ENCODE measurements around the gene DGCR6L.
"Not testable (repeated sequence)": the region's sequence is repeated elsewhere in the genome, so short reads cannot be mapped to it uniquely, and the experiment has no call there.

Gene DGCR6L

DNA sequence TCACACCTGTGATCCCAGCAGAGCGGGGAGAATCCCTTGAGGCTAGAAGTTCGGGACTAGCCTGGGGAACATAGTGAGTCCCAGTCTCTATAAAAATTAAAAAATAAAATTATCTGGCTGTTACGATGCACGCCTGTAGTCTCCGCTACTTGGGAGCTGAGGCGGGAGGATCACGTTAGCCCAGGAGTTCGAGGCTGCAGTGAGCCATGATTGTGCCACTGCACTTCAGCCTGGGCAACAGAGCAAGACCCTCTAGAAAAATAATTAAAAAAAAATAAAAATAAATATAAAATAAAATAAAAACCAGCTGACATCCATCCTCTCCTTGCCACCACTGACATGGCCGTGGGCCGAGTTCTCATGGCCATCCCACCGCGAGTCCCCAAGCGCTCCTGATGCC, 44.0 kb downstream of the DGCR6L start:
- no peak for DNase-seq (ENCODE audit: low read depth)

DNA sequence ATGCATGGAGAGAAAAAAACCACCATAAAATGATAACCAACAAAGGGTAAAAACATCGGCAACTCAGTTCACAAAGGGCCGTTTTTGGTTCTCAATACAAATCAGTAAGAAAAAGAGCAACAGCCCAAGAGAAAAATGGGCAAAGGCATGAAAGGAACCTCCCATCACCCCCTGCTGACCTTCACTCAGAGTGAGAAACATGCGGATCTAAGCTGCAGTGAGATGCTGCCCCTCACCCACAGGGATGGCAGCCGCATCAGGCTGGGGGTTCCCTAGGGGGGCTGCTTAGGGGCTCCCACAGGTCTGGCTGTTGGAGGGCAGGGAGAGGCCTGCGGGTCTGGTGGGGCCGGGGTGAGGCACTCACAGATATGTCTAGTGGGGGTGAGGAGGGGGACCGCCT, 44.5 kb downstream of the DGCR6L start:
- DNase-seq (ENCODE audit: low read depth) = not testable (repeated sequence)

DNA sequence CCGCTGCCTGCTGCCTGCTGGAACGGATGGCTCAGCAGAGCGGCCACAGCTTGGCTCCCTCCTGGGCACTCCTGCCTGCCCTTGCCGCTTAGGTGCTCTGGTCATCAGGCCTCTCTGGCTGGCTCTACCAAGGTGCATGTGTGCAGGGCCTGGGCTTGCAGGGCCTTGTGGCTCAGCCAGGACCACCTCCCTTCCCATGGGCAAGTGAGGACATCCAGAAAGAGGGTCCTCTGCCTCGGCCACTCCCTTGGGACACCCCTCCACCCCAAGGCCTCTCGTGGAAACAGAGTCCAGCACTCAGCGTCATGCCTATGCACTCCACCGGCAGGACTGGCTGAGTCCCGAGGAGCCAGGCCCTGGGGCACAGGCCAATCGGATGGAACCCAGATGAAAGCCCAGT, 45.5 kb downstream of the DGCR6L start:
- DNase-seq (ENCODE audit: low read depth) = not testable (repeated sequence)

DNA sequence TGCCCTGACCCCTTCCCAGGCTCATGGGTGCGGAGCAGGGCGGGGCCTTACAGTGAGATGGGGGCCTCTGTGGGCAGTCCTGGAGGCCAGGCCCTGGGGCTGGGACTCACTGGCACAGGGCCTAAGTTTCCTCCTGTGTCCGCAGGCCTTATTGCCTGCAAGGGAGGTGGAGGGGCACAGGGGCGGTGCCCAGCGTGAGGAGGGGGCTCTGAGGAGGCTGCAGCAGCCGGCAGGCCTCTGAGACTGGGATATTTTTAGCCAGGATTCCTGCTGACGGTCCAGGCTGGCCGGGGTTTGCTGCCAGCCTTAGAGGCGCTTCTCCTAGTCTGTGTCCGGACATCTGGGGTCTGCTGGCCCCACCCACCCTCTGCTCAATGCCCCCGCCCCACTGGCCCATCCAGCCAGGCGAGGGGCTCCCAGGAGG, 46.1 kb downstream of the DGCR6L start:
- no peak for DNase-seq (ENCODE audit: low read depth)

DNA sequence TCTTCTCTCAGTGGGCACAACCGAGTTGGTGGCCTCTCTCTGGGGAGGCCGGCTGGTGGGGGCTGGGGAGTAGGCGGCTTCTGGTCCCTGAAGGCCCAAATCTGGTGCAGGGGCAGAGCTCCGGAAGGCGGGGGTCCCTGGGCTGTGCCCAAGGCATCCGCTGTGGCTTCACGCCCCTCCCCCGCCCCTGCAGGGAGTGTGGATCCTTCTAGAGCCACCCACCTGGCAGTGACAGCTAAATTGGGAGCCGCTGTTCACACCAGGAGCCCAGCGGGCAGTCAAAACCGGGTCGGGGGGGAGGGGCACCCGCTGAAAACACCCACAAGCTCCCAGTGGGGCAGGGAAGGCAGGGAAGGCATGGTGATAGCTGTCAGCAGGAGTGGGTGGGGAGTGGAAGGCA, 47.2 kb downstream of the DGCR6L start:
- DNase-seq (ENCODE audit: low read depth) = no peak

DNA sequence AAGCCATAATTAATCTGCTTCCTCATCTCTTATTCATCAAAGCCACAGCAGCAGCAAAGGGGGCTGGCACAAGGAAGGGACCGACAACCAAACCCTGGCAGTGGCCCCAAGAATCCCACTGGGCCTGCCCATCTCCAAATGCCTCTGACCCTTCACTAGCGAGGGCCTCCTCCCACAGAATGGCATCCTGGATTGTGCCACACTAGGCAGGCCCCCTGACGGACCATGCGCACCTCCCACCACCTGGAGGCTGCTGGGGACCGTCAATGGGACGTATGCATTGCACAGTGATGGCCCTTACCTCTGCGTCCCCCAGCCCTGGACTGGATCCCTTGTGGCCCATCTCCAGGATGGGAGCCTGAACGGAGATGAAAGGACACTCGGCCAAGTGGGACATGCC, 47.7 kb downstream of the DGCR6L start:
- DNase-seq (ENCODE audit: low read depth) = no peak

DNA sequence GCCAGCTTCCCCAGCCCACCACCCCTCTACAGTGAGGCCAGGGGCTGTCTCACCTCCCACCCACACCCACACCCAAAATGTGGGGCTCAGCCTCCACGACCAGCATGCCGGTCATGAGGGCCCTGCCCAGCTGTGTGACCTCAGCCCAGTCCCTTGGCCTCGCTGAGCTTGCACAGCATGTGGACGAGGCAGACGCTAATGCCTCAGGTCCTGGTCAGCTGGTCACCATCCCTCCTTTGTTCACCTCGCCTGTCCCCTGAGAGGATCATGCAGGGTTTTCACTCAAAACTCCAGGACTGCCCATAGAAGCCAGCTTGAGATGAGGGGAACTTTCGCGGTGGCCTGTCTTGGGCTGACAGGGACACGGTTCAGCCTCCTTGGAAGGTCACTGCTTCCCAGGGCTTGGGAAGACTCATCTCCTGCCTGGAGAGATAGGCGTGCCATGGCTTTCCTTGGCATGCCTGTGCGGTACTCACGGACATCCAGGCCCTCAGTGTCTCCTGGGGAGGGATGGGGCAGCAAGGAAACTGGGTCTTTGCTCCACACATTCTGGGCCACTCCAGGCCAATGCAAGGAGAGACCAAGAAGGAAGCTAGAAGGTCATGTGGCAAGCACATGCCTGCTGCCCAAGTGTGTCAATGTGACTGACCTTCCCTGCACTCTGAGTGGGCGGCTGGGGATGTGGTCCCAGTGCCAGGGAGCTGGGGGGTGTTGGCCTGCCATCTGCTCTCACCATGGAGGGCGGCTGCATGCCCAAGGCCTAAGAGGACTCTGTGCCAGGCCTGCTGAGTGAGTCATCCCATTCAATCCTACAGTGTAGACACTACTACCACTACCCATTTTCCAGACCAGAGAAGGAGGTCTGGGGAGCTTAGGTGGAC, 48.5 kb downstream of the DGCR6L start:
- DNase-seq (ENCODE audit: low read depth) = no peak

DNA sequence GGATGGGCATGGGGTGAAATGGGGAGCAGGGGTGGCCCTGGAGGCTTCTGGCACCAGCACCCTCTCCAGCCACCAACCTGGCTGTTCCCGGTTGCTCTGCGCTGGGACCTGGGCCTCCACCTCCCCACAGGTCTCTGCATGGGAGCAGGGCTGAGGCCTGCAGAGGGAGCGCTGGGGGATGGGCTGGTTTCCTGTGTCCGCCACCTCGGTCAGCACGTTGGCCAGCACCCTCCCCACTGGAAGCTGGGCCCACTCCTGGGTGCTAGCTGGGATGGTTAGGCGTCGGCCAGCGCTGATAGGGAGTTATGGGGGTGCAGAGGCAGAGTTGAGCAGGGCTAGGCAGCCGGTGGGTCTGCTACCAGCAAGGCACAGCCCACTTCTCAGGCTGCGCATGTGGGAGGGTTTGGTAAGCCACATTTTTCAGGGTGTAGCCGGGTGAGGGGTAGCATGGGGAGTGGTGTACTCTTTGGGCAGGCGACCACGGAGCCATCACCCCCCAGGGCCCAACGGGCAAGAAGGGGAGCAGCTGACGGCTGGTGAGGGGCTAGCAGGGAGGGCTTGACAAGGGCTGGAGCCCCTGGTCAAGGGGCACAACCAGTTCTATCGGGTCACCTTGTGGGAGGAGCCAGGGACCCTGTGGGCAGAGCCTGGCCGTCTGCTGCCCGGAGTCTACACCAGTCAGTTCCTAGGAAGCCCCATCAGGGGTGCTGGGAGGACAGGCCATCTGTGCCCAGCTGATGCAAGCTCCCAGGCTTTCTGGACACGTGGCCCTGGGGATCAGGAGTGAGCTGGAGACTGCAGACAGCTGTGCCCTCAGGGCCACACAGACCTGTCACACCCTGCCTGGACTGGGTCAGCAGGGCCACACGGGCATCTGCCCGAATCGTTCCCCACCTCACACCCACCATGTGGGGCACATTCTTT, 49.4 kb downstream of the DGCR6L start:
- DNase-seq (ENCODE audit: low read depth) = not testable (repeated sequence)

DNA sequence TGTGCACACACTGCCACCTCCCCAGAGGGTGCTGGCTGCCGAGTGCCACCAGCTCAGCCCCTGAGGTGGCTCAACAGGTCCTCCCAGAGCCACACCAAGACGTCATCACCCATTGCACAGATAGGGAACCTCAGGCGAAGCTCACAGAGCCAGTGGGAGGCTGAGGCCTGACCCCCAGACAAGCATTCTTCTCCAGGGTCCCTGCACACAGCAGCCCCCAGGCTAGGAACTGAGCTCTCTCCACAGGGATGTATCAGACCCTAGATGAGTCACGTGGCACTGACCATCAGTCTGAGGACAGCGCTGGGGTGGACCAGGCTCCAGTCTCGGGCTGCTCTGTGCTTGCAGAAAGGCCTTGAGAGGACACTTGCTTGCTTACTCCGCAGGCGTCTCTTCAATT, 50.2 kb downstream of the DGCR6L start:
- not testable (repeated sequence) for DNase-seq (ENCODE audit: low read depth)

DNA sequence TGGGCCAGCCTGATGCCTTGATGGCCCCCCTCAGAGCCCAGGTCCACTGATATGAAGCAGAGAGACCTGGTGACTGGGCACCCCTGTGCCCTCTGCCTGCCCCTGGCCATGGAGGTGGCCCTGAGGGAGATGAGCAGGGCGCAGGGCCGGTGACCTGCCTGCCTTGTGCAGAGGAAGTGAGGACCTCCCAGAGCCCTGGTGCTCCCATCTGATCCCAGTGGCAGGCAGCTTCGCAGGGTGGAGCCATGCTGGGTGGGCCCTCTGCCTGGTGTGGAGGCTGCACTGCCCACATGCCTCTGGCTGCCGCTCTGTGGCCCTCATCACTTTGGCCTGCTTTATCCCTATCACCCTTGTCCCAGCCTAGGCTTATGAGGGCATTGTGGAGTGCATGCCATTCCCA, 50.7 kb downstream of the DGCR6L start:
- DNase-seq (ENCODE audit: low read depth) = not testable (repeated sequence)

DNA sequence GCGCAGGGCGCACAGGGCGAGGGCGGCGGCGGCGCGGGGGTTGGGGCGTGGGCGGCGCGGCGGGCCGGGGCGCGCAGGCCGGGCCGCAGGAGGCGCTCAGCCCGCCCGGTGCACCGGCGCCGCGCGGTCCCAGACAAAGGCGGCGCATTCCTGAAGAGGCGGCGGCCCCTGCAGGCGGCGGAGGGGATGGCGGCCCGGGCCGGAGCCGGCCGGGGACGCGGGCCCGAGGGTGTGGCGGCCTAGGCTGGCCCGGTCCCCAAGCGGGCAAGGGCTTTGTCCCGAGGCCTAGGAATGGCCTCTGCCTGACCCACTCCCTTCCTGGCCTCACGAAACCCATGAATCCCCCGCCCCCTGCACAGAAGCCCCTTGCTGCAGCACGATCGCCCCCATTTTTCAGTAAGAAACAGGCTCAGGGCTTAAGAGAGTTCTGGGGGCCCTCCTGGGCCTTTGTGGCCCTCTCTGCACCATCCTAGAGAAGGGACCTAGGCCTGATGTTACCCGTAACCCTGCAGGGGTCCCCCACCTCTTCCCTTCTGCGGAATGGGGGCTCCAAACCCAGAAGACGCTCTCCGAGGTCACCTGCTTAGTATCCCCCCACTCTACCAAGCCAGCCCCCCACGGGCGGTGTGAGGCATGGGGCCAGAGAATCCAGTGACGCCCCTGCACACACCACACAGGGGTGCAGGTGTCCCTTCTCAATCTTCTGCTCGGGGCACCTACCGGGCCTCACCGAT, 51.4 kb downstream of the DGCR6L start, which contains the start of gene RTN4R:
TSS of gene RTN4R (minus strand) at position 40 of the 734 bp plus-strand sequence. CDS start 226 bp downstream, outside the sequence.
- DNase-seq (ENCODE audit: low read depth) = no peak

DNA sequence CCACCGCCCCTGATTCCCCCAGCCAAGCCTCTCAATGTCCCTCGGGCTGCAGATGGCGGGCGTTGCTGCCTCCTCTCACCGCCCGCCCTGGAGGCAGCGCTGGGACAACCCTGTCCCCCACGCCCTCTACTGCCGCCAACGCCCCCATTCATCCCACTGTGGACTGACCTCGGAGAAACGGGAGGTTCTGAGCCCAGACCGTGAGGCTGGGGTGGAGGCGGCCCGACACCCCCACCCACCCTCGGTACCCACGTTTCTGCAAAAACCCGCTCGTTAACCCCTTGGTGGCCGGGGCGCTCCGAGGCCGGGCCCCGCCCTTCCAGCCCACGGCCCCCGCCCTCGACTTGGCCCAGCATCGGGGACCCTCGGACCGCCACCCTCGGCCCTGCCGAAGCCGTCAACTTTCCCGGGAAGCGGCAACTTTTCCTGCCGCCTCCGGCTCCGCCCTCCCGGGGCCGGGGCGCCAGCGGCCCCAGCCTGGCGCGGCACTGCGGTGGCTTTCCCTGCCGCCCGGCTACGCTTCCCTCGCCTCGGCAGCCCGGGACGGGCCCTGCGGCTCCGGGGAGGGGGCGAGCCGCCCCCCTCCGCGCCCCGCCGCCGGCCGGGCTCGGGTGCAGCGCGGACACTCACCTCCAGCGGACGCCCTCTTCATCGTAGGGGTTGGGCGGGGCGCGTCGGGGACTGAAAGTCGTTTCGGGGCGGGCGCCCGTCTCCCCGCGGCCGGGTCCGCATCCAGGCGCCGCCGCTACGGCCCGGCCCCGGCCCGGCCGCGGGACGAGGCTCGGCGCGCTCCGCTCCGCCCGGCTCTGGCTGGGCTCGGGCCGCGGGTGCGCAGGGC, 52.2 kb downstream of the DGCR6L start:
- no peak for DNase-seq (ENCODE audit: low read depth)

DNA sequence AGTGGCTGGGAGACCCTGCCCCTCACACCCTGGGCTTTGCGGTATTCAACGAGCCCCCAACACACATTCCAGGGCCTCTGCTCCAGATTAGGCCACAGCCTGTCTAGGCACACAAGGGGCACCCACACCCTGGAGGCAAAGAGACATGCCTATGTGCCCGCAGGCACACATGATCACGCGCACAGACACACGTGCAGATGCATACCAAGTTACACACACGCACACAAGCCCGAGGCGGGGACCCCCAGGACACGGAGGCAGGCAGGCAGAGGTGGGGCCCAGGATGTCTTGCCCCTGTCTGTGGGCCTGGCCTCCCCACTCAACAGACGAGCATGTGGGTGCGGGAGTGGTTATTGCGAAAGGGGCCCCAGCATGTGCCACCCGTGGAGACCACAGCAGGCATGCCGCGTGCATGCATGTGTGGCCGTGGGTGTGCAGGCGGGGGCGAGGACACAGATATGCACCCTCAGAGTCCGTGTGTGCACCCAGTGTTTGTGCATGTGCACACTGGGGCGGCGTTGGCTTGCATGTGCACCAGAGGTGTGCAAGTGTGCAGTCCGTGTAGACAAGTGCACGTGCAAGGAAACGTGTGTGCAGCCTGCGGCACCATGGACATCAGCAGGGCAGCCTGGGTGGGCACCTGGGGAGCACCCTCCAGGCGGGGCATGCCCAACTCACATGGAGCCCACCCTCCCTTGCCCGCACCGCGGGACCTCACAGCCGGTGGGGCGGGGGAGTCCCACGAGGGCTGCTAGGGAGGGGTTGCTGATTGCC, 53.0 kb downstream of the DGCR6L start:
- DNase-seq (ENCODE audit: low read depth) = not testable (repeated sequence)

DNA sequence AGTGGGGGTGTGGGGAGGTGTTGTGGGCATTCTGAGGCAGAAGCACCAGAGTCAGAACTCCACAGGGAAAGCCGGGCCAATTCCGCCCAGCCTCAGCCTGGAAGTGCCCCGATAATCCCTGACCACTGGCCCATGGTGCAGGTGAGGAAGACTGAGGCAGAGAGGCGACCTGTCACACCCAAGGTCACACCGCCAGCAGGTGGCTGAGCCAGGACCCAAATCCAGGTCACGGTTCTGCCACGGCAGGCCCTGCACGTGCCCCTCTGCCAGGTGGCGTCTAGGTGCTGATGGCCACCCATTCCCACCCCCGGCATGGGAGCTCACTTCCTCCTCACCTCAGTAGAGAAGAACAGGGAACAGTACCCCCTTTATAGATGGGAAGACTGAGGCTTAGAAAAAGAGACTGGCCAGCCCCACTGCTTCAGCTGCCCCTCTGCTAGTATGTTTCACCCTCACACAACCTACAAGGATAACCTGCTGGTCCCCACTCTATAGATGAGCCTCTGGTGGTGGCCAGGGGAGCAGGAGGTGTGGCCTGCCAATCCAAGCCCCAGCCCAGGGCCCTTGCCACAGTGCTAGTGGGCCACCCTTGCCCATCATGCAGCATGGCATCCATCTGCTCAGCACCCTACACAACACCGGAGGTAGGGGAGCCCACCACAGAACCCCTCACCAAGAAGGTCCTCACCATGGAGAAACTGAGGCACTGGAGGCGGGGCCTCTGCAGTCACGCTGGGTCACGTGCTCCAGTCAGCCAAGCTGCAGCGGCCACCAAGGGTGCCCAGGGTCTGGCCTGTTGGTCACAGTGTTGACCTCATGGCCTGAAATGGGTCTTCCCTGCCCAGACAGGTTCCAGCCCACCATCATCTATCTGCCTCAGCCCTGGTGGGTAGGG, 53.8 kb downstream of the DGCR6L start:
- DNase-seq (ENCODE audit: low read depth) = not testable (repeated sequence)

DNA sequence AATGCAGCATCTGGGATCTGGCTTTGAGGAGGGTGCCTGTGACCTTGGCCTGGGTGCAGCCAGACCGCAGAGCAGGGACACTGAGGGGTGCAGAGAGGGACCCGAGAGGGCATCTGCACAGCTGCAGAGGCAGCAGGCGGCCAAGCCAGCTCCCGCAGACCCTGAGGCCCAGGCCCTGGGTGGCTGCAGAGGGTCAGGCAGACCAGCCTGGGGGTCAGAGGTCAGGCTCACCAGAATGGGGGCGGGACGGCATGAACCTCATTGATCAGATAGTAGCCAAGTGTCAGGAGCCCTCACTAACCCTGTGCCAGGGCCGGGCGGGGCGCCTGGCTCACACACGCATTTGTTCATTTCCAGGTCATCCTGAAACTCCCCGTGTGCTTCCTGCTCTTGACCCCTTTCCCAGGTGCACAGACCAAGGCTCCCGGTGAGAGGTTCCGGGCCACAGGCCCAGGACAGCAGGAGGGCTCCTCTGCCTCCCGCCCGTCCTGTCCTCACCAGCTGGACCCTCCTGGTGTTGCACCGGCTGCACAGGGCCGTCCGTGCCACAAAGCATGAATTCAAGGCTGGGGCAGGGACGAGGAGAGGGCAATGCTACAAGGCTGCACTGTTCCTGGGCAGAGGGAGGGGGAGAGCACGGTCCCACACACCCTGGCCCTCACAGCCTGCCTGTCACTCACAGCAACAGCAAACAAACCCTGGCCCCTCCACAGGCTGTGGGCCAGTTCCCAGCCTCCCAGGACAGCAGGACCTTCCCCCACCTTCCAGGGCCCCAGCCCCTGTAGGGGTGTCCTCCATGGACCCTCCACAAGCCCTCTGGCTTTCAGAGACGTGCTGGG, 55.0 kb downstream of the DGCR6L start:
- DNase-seq (ENCODE audit: low read depth) = no peak

All from stromal cell of bone marrow (primary cell).